HG03520 (cell line): ENCODE results near the gene MAPK13.
"Not testable (repeated sequence)": the region's sequence is repeated elsewhere in the genome, so short reads cannot be mapped to it uniquely, and the experiment has no call there.

Experiments used
- ATAC-seq: cut with Tn5 transposase; IDR thresholded peaks from one replicate; pipeline ENCODE4 v1.9.1; 2021; ENCODE audit warnings: mild to moderate bottlenecking, moderate library complexity; ENCODE audit not compliant: unreplicated experiment

MAPK13 gene

DNA sequence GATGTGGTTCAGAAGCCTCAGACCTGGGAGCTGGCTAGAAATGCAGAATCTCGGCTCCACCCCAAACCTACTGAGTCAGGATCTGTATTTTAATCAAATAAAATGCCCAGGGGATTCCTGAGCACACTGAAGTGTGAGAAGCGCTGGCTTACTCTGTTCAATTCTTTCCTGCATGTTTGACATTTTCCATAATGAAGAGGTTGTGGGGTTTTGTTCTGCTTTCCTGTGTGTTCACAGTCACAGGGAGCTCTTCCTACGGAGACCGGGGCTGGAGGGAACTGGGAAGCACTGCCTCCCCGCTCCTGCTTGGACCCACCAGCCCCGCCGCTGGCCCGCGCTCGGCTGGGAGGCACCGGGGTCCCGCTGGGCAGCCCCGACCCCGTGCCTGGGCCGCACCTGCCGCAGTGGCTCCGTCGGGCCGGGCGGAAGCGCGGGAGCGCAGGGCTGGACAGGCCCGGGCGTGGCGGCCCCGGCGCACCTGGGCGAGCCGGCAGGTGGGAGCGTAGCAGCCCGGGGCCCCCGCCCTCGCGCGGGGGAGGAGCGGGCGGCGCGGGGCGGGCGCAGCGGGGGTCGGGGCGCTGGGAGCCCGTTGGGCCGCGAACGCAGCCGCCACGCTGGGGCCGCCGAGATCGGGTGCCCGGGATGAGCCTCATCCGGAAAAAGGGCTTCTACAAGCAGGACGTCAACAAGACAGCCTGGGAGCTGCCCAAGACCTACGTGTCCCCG is at the start of gene MAPK13:
Gene MAPK13 (plus strand): TSS at position 573 of the 726 bp plus-strand sequence. CDS start 70 bp downstream, at position 643.
- no peak for ATAC-seq

DNA sequence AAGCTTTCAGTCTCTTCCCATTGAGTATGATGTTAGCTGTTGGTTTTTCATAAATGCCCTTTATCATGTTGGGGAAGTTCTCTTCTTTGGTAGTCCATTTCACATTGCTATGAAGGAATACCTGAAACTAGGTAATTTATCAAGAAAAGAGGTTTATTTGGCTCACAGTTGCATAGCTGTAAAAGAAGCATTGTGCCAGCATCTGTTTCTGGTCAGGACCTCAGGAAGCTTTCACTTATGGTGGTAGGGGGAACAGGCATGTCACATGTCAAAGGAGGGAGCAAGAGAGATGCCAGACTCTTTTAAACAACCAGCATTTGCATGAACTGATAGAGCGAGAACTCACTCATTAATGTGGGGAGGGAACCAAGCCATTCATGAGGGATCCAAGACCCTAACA is 48.0 kb upstream of the MAPK13 start:
- no peak for ATAC-seq

DNA sequence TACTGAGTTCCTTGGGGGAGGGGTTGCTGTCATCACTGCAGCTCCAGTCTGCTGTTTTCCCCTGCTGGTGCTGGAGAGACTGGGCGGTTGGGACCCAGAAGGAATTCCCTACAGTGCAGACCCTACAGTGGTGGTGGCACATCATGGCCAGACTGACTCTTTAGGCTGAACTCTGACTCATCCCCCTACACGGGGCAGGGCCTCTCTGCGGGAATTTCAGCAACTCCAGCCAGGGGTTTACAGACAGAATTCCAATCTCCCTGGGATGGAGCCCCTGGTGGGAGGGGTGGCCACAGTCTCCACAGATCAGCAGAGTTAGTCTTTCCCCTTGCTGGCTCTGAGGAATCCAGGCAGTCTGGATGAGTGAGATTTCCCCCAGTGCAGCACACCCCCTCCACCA is 46.9 kb upstream of the MAPK13 start:
- ATAC-seq: no peak

DNA sequence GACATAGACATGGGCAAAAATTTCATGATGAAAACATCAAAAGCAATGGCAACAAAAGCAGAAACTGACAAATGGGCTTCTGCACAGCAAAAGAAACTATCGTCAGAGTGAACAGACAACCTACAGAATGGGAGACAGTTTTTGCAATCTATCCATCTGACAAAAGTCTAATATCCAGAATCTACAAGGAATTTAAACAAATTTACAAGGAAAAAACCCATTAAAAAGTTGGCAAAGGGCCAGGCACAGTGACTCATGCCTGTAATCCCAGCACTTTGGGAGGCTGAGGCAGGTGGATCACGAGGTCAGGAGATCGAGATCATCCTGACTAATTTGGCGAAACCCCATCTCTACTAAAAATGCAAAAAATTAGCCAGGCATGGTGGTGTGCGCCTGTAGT is 42.1 kb upstream of the MAPK13 start:
- not testable (repeated sequence) for ATAC-seq

DNA sequence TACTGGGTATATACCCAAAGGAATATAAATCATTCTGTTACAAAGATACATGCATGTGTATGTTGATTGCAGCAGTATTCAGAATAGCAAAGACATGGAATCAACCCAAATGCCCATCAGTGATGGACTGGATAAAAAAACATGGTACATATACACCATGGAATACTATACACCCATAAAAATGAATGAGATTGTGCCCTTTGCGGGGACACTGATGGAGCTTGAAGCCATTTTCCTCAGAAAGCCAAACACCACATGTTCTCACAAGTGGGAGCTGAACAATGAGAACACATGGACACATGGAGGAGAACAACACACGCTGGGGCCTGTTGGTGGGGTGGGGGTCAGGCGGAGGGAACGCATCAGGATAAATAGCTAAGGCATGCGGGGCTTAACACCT is 41.3 kb upstream of the MAPK13 start:
- no peak for ATAC-seq

DNA sequence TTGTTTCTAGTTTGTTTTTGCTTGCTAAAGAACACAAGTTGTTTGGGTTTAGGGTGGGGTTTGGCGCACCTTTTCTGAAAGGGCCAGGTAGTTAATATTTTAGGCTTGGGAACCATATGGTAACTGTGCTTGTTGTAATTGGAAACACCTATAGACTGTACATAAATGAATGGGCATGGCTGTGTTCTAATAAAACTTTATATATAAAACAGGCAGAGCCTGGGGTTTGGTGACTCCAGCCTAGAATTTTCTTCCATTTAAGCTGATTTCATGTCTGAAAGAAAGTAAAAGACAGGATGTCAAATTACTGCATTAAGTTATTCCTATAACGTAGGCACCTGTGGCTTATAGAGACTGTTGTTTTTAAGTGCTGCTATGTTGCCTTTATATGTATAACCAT is 36.1 kb upstream of the MAPK13 start:
- ATAC-seq: no peak

DNA sequence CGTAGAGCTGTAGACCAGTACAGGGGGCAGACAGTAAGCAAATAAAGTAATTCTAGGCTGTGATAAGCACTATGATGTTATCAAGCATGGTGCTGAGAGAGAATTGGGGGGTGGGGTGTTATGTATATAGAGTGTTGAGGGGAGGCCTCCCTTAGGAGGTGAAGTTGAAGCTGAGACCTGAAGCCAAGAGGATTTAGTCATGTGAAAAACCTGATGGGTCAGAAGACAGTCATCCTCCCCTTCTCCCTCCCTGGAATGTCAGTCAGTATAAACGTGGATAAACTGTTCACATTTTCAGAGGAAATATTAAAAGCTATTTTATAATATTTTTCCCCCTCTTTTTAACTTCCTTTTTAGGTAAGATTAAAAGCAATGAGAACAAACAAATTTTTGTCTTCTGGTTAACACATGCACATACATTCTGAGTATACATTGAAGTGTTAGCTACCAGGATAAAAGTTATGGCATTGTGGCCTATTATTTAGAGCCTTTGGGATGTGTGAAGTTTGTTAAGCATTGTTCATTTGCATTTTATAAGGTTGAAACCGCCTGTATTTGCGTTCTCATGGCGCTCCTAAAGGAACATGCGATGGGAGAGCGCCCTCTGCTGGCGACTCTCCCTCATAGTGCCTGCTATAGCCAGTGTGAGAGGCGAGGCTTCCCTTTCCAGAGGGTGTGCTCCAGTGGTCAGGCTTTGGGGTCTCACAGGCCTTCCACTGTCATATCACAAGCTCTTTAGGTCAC is 35.4 kb upstream of the MAPK13 start:
- peak; percentile 61 for ATAC-seq

DNA sequence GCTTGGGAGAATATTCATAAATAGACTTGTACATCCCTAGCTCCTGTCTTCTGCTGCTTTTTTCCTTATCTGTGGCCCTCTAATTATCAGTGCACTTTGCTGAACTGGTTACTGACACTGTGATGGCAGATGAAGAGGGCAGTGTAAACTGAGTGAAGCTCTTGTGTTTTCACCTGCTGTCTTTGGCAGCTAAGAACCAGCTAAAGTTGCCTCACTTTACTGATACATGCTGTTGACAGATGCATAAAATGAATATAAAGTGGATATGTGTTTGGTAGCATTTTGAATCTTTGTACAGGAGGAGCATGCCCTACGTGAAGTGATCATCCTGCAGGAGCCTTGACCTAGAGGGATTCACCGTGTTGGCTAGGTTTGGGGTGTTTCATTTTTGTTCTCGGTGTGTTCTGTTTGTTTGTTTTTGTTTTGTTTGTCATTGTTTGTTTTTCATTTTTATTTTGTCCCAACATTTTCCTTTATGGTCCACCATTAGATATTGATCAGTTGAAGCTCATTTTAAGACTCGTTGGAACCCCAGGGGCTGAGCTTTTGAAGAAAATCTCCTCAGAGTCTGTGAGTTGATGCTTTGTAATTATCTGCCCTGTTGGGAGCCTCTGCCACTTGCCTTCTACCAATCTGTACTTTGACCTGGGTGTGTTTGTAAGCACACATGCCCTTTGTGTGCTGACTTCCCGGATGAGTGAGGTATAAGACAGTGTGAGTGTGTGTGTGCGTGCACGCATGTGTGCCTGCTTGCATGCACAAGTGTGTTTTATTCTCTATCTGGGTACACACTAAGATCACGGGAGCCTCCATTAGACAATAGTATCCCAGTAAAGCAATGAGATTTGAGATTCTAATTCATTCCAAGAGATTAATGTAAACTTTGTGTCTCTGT is 34.6 kb upstream of the MAPK13 start:
- no peak for ATAC-seq

DNA sequence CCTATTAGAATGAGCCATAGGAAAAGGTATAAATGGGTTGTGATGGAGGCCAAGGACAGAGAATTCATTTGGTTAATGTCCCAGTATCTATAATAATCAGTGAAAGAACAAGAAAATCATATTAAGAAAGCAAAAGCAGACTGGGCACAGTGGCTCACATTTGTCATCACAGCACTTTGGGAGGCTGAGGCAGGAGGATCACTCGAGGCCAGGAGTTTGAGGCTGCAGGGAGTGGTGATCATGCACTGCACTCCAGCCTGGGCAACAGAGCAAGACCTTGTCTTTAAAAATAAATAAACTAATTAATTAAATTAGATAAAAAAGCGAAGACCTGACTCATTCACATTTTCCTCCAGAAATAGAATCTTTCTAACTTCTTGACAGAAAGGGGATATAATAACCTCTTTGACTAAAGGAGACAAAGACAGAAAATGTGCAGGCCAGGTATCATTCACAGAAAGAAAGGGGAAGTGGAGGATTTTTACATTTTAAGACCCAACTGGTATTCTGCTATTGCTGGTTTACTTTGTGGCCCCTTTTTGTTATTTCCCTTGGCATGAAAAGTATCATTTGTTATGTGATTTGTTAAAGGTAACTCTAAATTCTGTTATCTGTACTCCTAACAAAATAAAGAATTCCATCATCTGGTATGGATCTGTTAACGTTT is 31.9 kb upstream of the MAPK13 start:
- ATAC-seq: no peak

DNA sequence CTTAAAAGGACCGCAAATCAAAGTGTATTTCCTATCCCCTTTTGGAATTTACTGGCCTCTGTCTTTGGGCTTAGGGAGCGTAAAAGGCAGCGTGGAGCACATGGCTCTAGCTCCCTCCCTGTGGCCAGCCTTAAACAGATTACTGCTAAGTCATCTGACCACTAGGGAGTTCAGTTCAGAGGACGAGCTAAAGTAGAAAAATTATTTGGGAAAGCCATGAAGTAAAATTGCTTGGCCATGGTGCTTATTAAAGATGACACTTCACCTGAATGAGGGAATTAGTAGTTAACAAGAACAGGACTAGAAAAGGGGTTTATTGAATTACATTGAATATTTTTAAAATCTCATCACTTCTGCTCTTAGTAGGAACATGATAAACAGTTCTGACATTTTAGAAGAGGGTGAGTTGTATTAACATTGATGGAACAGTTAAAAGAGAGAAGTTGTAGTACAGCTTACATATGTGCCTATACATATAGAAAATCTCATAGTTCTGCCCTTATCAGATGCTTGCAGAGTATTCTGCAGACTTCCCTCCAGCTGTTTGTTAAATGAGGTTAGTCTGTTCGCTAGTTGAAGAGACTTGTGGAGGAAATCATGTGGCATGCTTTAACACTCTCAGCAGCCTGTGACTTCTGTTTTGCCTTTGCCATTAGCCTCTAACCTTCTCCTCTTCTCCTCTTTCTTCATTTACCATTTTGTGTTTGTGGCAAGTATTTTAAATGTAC is 31.2 kb upstream of the MAPK13 start:
- no peak for ATAC-seq

DNA sequence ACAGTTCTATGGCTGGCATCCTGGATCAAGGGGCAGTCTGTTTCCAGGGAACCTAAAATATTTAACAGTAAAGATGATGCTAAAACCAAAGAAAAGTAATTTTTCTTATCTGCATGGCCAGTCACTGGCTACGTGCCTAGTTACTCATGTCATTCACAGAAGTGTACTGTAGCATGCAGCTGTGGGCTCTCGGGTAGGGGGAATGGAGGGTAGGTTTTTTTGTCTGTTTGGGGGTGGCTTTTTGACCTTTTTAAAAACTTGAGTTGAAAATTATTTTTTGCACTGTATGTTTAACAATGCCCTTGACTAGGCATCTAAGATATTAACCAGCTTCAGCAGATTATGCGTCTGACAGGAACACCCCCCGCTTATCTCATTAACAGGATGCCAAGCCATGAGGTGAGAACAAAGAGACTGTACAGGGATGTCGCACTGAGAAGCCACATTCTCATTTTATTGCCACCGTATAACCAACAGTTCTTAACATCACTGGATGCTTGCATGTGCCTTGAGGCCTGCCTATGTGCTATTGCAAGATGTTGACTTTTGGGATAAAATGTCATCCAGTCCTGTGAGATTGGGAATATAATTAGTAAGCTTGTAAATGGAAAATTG is 30.3 kb upstream of the MAPK13 start:
- ATAC-seq: no peak

DNA sequence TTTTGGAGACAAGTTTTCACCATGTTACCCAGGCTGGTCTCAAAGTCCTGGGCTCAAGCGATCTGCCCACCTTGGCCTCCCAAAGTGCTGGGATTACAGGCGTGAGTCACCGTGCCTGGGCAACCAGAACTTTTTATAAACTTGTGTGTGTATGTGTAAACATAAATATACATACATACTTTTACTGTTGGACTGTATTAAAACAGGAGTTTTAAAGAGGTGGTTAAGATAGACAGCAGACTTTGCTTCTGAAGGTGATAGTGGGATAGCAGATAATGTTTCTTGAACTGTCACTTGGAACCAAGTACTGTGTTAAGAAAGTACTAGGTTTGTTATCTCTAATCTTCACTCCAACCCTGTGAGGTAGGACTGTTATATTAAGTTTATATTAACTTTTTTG is 28.6 kb upstream of the MAPK13 start:
- ATAC-seq: no peak

DNA sequence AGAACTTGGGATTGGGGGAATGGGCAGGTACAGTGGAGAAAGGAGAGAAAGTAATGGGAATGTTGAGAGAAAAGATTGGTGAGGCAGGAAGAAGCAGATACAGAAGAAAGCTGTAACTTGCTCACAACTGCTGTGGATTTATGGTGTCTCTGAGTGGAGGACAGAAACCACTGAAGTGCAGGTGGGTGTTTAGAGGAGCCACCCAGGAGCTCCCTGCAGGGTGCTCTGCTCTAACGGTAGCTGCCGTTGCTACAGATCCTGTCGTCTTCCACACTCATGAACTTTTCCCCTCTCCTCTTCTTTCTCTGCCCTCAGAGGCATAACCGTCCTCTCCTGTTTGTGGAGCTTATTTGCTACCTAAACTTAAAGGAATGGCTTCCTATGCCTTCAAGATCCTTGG is 27.5 kb upstream of the MAPK13 start:
- no peak for ATAC-seq

DNA sequence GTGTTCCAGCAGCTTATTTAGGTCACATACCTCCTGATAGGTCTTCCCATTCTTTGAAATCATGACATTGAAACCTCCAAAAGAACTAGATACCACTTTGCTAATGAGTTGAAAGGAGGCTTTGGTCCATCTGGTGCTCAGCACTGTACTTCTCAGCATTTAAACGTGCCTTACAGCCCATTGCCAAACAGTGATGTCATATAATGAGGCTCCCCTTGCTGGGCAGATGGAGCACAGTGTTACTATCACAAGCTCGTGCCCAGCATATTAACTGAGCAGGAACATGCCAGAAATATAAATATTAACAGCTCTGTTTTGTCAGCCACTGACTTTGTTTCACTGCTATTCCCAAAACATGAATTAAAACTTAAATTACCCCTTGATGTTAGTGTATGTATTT is 25.5 kb upstream of the MAPK13 start:
- no peak for ATAC-seq

DNA sequence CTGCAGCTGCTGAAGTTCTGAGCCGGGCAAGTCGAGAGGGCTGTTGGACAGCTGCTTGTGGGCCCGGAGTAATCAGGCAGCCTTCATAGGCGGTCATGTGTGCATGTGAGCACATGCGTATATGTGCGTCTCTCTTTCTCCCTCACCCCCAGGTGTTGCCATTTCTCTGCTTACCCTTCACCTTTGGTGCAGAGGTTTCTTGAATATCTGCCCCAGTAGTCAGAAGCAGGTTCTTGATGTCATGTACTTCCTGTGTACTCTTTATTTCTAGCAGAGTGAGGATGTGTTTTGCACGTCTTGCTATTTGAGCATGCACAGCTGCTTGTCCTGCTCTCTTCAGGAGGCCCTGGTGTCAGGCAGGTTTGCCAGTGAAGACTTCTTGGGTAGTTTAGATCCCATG is 21.2 kb upstream of the MAPK13 start:
- no peak for ATAC-seq

DNA sequence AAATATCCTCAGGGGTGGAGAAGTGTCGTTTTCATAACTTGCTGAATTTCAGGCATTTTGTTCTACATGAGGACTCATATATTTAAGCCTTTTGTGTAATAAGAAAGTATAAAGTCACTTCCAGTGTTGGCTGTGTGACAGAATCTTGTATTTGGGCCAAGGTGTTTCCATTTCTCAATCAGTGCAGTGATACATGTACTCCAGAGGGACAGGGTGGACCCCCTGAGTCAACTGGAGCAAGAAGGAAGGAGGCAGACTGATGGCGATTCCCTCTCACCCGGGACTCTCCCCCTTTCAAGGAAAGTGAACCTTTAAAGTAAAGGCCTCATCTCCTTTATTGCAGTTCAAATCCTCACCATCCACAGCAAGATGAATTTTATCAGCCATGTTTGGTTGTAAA is 20.3 kb upstream of the MAPK13 start:
- no peak for ATAC-seq

DNA sequence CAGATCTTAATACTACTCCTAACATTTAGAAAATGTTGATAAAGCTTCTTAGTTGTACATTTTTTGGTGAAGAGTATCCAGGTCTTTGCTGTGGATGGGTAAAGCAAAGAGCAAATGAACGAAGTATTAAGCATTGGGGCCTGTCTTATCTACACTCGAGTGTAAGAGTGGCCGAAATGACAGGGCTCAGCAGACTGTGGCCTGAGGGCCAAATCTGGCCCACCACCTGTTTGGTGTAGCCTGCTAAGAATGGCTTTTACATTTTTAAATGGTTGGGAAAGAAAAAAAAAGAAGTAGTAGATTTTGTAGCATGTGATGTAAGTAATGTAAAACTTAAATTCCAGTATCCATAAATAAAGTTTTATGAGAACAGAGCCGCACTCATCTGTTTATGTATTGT is 19.4 kb upstream of the MAPK13 start:
- ATAC-seq: no peak

DNA sequence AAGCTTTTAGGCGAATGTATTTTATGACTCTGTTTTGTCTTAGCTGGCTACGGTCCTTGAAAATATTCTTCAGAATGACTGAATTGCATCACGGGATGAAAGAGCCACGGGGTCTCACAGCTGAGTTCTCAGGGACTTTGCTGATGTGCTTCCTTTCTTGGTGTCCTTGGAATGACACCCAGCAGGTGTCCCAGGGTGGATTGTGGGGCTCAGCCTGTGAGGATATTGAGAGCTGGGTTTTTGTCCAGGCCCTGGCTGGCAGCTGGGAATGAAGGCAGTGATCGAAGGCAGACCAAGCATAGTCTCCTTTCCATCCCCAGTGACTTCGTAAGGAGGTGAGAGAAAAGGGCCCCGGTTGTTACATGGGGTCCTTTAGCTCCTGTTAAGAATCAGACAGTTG is 18.8 kb upstream of the MAPK13 start:
- no peak for ATAC-seq

DNA sequence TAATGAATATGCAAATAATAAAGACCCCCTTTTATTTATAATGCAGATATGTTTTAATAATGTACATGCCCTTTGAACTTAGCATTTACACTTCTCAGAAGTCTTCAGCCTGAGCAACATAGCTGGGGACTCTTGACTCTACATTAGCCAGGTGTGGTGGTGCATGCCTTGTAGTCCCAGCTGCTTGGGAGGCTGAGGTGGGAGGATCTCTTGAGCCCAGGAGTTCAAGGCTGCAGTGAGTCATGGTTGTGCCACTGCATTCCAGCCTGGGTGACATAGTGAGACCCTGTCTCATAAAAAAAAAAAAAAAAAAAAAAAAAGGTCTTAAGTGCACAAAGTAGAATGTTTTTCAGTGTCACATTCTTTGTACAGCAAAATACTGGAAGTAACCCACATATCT is 17.3 kb upstream of the MAPK13 start:
- ATAC-seq: no peak

DNA sequence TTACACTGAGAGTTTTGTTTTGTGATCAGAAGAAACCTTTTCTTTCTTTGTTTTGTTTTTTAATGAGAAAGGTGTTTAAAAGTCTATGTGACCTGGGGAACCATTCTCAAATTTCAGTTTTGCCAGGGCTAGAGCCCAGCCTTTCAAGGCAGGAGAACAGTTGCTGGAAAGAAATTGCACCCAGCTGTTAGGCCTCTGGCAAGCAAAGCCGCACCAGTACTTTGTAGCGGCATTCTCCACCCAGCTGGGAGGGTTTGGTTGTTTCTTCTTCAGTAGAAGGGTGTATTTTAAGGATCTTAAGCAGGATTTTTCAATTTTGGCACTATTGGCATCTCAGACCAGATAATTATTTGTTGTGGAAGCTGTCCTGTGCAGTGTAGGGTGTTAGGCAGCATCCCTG is 16.6 kb upstream of the MAPK13 start:
- ATAC-seq: no peak
